Measurements from ENCODE around the gene EFHC1. TPM values are rescaled to one million over a fixed set of nuclear protein-coding genes. Genes with fewer than 3 reads are reported as not detected.

Gene EFHC1
- total and polyA plus RNA-seq, 2 experiments from 2014 or later: 24.3 to 28.0 TPM

- Mint-ChIP-seq H3K36me3 (ENCODE audit: low read depth) (0 out of 3 replicates have a peak, but pooled peaks cover 4% of the 10 kb centered on the region), H3K9me3 (no peaks in the 10 kb centered on the region), H3K27ac (no peak overlapping the region), H3K4me1 (peaks cover 36% of the 10 kb centered on the region), H3K4me3 (no peak overlapping the region), H3K27me3 (ENCODE audit: insufficient read depth, low read depth, poor library complexity) (no peaks in the 10 kb centered on the region)
- Histone ChIP-seq H3F3A (replicated peaks; ENCODE audit: low read depth) (no peaks in the 10 kb centered on the region), H3K9me2 (ENCODE audit: insufficient read depth) (peaks cover 2% of the 10 kb centered on the region; the same call in 1 of the 2 replicates), H3K4me2 (no peak overlapping the region), H4K20me1 (replicated peaks; ENCODE audit: insufficient read depth) (0 out of 2 replicates have a peak, but pooled peaks cover 3% of the 10 kb centered on the region), H3K27me3 (ENCODE audit: insufficient read depth) (no peaks in the 10 kb centered on the region), H3K4me1 (ENCODE audit: insufficient read depth) (peaks cover 23% of the 10 kb centered on the region), H3K36me3 (ENCODE audit: insufficient read depth) (no peaks in the 10 kb centered on the region), H2AFZ (no peak overlapping the region), H3K79me2 (replicated peaks; ENCODE audit: insufficient read depth) (peaks cover 15% of the 10 kb centered on the region), H3K4me3 (no peak overlapping the region), H3K27ac (ENCODE audit: low read depth) (no peak overlapping the region)
- no peak for DNase-seq (ENCODE audit: low spot score)
- ATAC-seq: no peak
- no peak for TF ChIP-seq REST (IDR thresholded peaks at IDR 0.05; ENCODE audit: unreplicated experiment)
- TF ChIP-seq, protein P1, sequence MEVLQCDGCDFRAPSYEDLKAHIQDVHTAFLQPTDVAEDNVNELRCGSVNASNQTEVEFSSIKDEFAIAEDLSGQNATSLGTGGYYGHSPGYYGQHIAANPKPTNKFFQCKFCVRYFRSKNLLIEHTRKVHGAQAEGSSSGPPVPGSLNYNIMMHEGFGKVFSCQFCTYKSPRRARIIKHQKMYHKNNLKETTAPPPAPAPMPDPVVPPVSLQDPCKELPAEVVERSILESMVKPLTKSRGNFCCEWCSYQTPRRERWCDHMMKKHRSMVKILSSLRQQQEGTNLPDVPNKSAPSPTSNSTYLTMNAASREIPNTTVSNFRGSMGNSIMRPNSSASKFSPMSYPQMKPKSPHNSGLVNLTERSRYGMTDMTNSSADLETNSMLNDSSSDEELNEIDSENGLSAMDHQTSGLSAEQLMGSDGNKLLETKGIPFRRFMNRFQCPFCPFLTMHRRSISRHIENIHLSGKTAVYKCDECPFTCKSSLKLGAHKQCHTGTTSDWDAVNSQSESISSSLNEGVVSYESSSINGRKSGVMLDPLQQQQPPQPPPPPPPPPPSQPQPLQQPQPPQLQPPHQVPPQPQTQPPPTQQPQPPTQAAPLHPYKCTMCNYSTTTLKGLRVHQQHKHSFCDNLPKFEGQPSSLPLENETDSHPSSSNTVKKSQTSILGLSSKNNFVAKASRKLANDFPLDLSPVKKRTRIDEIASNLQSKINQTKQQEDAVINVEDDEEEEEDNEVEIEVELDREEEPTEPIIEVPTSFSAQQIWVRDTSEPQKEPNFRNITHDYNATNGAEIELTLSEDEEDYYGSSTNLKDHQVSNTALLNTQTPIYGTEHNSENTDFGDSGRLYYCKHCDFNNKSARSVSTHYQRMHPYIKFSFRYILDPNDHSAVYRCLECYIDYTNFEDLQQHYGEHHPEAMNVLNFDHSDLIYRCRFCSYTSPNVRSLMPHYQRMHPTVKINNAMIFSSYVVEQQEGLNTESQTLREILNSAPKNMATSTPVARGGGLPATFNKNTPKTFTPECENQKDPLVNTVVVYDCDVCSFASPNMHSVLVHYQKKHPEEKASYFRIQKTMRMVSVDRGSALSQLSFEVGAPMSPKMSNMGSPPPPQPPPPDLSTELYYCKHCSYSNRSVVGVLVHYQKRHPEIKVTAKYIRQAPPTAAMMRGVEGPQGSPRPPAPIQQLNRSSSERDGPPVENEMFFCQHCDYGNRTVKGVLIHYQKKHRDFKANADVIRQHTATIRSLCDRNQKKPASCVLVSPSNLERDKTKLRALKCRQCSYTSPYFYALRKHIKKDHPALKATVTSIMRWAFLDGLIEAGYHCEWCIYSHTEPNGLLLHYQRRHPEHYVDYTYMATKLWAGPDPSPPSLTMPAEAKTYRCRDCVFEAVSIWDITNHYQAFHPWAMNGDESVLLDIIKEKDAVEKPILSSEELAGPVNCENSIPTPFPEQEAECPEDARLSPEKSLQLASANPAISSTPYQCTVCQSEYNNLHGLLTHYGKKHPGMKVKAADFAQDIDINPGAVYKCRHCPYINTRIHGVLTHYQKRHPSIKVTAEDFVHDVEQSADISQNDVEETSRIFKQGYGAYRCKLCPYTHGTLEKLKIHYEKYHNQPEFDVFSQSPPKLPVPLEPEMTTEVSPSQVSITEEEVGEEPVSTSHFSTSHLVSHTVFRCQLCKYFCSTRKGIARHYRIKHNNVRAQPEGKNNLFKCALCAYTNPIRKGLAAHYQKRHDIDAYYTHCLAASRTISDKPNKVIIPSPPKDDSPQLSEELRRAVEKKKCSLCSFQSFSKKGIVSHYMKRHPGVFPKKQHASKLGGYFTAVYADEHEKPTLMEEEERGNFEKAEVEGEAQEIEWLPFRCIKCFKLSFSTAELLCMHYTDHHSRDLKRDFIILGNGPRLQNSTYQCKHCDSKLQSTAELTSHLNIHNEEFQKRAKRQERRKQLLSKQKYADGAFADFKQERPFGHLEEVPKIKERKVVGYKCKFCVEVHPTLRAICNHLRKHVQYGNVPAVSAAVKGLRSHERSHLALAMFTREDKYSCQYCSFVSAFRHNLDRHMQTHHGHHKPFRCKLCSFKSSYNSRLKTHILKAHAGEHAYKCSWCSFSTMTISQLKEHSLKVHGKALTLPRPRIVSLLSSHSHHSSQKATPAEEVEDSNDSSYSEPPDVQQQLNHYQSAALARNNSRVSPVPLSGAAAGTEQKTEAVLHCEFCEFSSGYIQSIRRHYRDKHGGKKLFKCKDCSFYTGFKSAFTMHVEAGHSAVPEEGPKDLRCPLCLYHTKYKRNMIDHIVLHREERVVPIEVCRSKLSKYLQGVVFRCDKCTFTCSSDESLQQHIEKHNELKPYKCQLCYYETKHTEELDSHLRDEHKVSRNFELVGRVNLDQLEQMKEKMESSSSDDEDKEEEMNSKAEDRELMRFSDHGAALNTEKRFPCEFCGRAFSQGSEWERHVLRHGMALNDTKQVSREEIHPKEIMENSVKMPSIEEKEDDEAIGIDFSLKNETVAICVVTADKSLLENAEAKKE (CRISPR knock-in tag; IDR thresholded peaks at IDR 0.05): no peak
- no peak for TF ChIP-seq EZH2 (IDR thresholded peaks at IDR 0.05; ENCODE audit: low read depth, unreplicated experiment)
- no peak for TF ChIP-seq ZNF114 (CRISPR knock-in tag; IDR thresholded peaks at IDR 0.05)
- no peak for TF ChIP-seq JUNB (IDR thresholded peaks at IDR 0.05; ENCODE audit: unreplicated experiment)
- TF ChIP-seq CREB1 (CRISPR knock-in tag; IDR thresholded peaks at IDR 0.05; ENCODE audit: low read depth): no peak
- TF ChIP-seq POLR2AphosphoS5 (IDR thresholded peaks at IDR 0.05; ENCODE audit: low read depth): no peak
- TF ChIP-seq NANOG (IDR thresholded peaks at IDR 0.05; ENCODE audit: borderline replicate concordance): no peak
- TF ChIP-seq STAT1 (IDR thresholded peaks at IDR 0.05; ENCODE audit: unreplicated experiment): no peak
- TF ChIP-seq EZH2phosphoT487 (IDR thresholded peaks at IDR 0.05; ENCODE audit: unreplicated experiment): no peak
- no peak for TF ChIP-seq ZNF331 (CRISPR knock-in tag; IDR thresholded peaks at IDR 0.05; ENCODE audit: low read depth)
These were observed 117.0 kb downstream of the EFHC1 start for GRCh38 chr6:52537001-52537753.

All from GM23338 (cell line).